Measurements from ENCODE around the gene SLC19A3. TPM values are rescaled to one million over a fixed set of nuclear protein-coding genes. Genes with fewer than 3 reads are reported as not detected.

The SLC19A3 gene
- total RNA-seq, 4 donors from 2014 or later = 0.51 to 4.8 (median 1.5) TPM

- intact Hi-C loops (cut with DNase I; ENCODE audit: low total_unique reads) = no loop called here
- no peak for TF ChIP-seq CTCF (IDR thresholded peaks at IDR 0.05)
- no peak for TF ChIP-seq POLR2A (IDR thresholded peaks at IDR 0.05)
- no peaks in the 10 kb centered on the region for H3K9me3 ChIP-seq
Observed at GRCh38 chr2:227654426-227654825, 63.4 kb downstream of the SLC19A3 start.

GRCh38 chr2:227653419-227653818, 64.4 kb downstream of the SLC19A3 start:
- TF ChIP-seq POLR2A (IDR thresholded peaks at IDR 0.05) = no peak
- no peak for TF ChIP-seq CTCF (IDR thresholded peaks at IDR 0.05)
- no peaks in the 10 kb centered on the region for H3K27me3 ChIP-seq
- no peak overlapping the region for H3K27ac ChIP-seq
- H3K4me1 ChIP-seq = no peaks in the 10 kb centered on the region
- no peaks in the 10 kb centered on the region for H3K9me3 ChIP-seq
- no peaks in the 10 kb centered on the region for H3K36me3 ChIP-seq
- no peak for DNase-seq
- intact Hi-C loops (cut with DNase I; ENCODE audit: low total_unique reads) = no loop called here
- H3K4me3 ChIP-seq = no peak overlapping the region

More at GRCh38 chr2:227654426-227654825, 63.4 kb downstream of the SLC19A3 start:
- no peaks in the 10 kb centered on the region for H3K27me3 ChIP-seq
- H3K36me3 ChIP-seq = no peaks in the 10 kb centered on the region
- H3K4me1 ChIP-seq = no peaks in the 10 kb centered on the region
- DNase-seq = no peak
- H3K4me3 ChIP-seq = no peak overlapping the region
- no peak overlapping the region for H3K27ac ChIP-seq

- intact Hi-C loops (cut with DNase I; ENCODE audit: low total_unique reads) = no loop called here
- TF ChIP-seq POLR2A (IDR thresholded peaks at IDR 0.05) (no peak), CTCF (IDR thresholded peaks at IDR 0.05) (no peak)
- no peak overlapping the region for H3K4me3 ChIP-seq
Observed at GRCh38 chr2:227643990-227644551, 73.8 kb downstream of the SLC19A3 start.

GRCh38 chr2:227642656-227643055, 75.2 kb downstream of the SLC19A3 start:
- Histone ChIP-seq H3K36me3 (no peaks in the 10 kb centered on the region), H3K4me3 (no peak overlapping the region), H3K4me1 (no peaks in the 10 kb centered on the region), H3K27ac (no peak overlapping the region), H3K27me3 (no peaks in the 10 kb centered on the region), H3K9me3 (no peaks in the 10 kb centered on the region)
- no peak for TF ChIP-seq CTCF (IDR thresholded peaks at IDR 0.05)
- no peak for TF ChIP-seq POLR2A (IDR thresholded peaks at IDR 0.05)
- no peak for DNase-seq
- intact Hi-C loops (cut with DNase I; ENCODE audit: low total_unique reads) = no loop called here

More at GRCh38 chr2:227643990-227644551, 73.8 kb downstream of the SLC19A3 start:
- no peaks in the 10 kb centered on the region for H3K36me3 ChIP-seq
- H3K9me3 ChIP-seq = no peaks in the 10 kb centered on the region
- DNase-seq = no peak
- H3K27me3 ChIP-seq = no peaks in the 10 kb centered on the region
- no peaks in the 10 kb centered on the region for H3K4me1 ChIP-seq
- H3K27ac ChIP-seq = no peak overlapping the region

- no peak overlapping the region for H3K4me3 ChIP-seq
- H3K36me3 ChIP-seq = no peaks in the 10 kb centered on the region
- TF ChIP-seq CTCF (IDR thresholded peaks at IDR 0.05) = no peak
- TF ChIP-seq POLR2A (IDR thresholded peaks at IDR 0.05) = no peak
- no peaks in the 10 kb centered on the region for H3K4me1 ChIP-seq
- no peak for DNase-seq
- H3K27me3 ChIP-seq = no peaks in the 10 kb centered on the region
- no peaks in the 10 kb centered on the region for H3K9me3 ChIP-seq
- no peak overlapping the region for H3K27ac ChIP-seq
- intact Hi-C loops (cut with DNase I; ENCODE audit: low total_unique reads) = no loop called here
Observed at GRCh38 chr2:227634201-227634600, 83.6 kb downstream of the SLC19A3 start.

Small RNA genes lying within 50 kb of the gene (small RNA-seq; reads per million reads assigned to genes)
- not detected for gene RNA5SP121

Other genes with a start within 250 kb of the SLC19A3 start
- gene AGFG1, start 245.9 kb downstream of the SLC19A3 start, total RNA-seq = 10 to 100 TPM; 17.6 to 60.4 (median 29.9) TPM
- not detected for gene SCYGR2, start 119.1 kb downstream of the SLC19A3 start, total RNA-seq
- gene SCYGR3, start 103.2 kb downstream of the SLC19A3 start, total RNA-seq = not detected
- not detected for gene SCYGR4, start 100.5 kb downstream of the SLC19A3 start, total RNA-seq
- gene SCYGR5, start 51.2 kb downstream of the SLC19A3 start, total RNA-seq = not detected
- not detected for gene SCYGR6, start 6.7 kb upstream of the SLC19A3 start, total RNA-seq
- gene SCYGR7, start 10.3 kb upstream of the SLC19A3 start, total RNA-seq = not detected
- not detected for gene SCYGR8, start 27.9 kb upstream of the SLC19A3 start, total RNA-seq
- gene CCL20, start 95.8 kb upstream of the SLC19A3 start, total RNA-seq = not detected
- 1 to 10 TPM in 1 of 4 donors, under 1 TPM in 1, not detected in 2; 0.29 to 2.5 TPM for gene DAW1, start 153.6 kb upstream of the SLC19A3 start, total RNA-seq

Data from uterus (tissue), 4 donors.